Measurements from ENCODE around the gene SRP68.

DNA sequence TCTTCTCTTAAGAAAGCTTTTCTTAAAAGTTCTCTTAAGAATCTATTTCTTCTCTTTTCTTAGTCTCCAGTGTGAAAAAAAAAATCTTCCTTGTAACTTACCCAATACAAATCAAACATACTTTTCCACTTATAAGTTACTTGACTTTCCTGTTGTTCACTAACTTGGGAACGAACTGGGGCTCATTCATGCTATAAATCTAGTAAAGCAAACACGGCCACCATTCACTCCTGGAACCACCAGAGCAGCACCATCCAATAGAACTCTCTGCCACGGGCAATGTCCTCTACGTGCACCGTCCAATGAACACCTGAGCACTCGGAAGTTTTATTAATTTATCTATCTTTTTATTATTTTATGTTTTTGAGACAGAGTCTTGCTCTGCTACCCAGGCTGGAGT lies 20.8 kb downstream of the SRP68 start:
- TF ChIP-seq, protein P1, sequence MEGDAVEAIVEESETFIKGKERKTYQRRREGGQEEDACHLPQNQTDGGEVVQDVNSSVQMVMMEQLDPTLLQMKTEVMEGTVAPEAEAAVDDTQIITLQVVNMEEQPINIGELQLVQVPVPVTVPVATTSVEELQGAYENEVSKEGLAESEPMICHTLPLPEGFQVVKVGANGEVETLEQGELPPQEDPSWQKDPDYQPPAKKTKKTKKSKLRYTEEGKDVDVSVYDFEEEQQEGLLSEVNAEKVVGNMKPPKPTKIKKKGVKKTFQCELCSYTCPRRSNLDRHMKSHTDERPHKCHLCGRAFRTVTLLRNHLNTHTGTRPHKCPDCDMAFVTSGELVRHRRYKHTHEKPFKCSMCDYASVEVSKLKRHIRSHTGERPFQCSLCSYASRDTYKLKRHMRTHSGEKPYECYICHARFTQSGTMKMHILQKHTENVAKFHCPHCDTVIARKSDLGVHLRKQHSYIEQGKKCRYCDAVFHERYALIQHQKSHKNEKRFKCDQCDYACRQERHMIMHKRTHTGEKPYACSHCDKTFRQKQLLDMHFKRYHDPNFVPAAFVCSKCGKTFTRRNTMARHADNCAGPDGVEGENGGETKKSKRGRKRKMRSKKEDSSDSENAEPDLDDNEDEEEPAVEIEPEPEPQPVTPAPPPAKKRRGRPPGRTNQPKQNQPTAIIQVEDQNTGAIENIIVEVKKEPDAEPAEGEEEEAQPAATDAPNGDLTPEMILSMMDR (IDR thresholded peaks at IDR 0.05), result no peak
- TF ChIP-seq POLR2A (IDR thresholded peaks at IDR 0.05), result no peak

Data from testis (tissue), 2 donors.